HG02885 (cell line): ENCODE results near the gene SLC9A7.

ENCODE experiments used
- ATAC-seq: cut with Tn5 transposase; IDR thresholded peaks from one replicate; pipeline ENCODE4 v1.9.1; 2021; ENCODE audit warnings: mild to moderate bottlenecking; ENCODE audit not compliant: unreplicated experiment, poor library complexity

Gene SLC9A7

GRCh38 chrX:46710425-46710824 is 48.5 kb downstream of the SLC9A7 start:
- no peak for ATAC-seq

DNA sequence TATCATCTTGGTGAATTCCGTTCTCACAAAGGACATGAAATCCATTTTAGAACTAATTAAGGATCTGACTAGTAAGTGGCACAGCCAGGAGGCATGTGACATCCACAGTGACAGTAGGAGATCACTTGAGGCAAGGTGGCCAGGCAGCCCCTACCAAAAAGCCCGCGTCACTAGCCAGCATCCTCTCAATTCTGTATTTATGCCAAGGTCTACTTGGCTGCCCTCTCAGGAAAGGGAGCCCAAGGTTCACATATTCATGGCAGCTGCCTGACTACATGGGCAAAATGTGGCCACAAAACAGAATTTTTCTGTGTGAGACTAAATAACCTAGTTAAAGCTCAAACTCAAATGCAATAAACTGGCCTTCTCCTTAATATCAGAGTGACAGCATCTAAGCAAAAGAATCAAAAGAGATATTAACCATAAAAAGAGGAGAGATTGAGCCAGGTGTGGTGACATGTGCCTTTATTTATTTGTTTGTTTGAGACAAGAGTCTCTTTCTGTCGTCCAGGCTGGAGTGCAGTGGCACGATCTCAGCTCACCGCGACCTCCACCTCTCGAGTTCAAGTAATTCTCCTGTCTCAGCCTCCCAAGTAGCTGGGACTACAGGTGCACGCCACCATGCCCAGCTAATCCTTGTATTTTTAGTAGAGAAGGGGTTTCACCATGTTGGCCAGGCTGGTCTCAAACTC is 51.5 kb downstream of the SLC9A7 start:
- ATAC-seq, result no peak

DNA sequence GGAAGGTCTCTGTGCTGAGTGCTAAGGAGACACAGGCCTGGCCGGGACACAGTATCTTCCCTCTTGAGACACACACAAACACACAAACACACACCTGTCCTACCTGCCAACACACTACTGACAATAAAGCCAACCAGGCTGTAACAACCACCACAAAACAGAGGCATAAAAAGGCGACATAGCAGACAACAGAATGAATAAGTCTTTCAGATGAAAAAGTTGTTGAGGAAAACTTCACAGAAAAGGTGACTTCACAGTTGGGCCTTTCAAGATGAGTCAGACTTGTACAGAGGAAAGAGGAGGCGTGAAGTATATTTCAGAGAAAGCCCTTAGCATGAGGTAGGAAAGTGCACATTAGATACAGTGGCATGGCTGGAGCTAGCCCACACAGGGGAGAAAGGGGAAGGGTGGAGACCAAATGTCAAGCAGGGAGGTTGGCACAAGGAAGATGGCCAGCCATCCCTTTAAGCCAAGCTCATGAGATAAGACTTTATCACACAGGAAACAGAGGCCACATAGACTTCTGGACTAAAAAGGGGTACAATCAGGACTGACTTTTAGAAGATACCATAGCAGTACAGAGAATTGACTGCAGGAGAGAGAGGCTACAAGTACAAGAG is 54.0 kb downstream of the SLC9A7 start:
- peak; percentile 95 for ATAC-seq

- peak; percentile 55 for ATAC-seq
These were observed 54.9 kb downstream of the SLC9A7 start for GRCh38 chrX:46703980-46704379.

- ATAC-seq, result no peak
These were observed 60.2 kb downstream of the SLC9A7 start for GRCh38 chrX:46698691-46699090.

GRCh38 chrX:46695491-46695890 is 63.4 kb downstream of the SLC9A7 start:
- no peak for ATAC-seq

GRCh38 chrX:46694549-46694948 is 64.4 kb downstream of the SLC9A7 start:
- no peak for ATAC-seq

DNA sequence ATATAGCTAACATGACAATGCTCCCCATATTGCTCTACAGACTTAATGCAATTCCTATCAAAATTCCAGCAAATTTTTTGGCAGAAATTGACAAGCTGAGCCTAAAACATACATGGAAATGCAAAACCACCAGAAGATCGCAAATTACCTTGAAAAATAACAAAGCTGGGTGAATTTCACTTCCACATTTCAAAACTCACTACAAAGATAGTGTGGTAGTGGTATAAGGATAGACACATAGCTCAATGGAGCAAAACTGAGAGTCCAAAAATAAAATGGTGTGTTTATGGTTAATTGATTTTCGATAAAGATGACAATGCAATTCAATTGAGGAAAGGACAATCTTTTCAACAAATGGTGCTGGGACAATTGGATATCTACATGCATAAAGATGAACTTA is 65.8 kb downstream of the SLC9A7 start:
- peak; percentile 69 for ATAC-seq

GRCh38 chrX:46690818-46691217 is 68.1 kb downstream of the SLC9A7 start:
- no peak for ATAC-seq

- no peak for ATAC-seq
These were observed 71.3 kb downstream of the SLC9A7 start for GRCh38 chrX:46687619-46688018.

DNA sequence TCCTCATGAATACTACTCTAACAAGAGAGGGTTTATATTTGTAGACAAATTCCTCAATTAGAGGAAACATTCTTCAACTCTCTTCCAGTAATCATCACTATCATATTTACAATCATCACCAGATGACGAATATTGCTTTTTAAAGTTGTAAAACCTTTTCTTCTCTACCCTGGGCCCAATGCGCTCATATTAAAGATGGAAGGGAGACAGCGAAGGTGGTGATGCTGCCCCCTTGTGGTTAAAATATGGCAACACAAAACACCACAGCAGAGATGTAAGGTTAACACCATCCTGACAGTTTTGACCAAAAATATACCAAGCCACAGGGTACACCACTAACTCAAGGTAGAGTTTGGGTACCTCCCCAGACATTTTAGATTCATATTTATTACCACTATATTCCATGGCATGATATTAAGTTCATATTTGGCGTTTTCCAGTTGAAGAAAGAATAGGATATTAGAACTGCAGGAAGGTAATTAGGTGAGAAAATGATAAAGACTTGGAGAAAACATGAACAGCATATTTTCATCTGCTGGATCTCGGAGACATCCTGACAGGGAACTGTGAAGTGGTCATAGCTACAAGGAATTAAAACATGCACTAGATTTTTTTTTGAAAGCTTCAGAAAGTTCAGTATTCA is 72.8 kb downstream of the SLC9A7 start:
- ATAC-seq, result peak; percentile 79

DNA sequence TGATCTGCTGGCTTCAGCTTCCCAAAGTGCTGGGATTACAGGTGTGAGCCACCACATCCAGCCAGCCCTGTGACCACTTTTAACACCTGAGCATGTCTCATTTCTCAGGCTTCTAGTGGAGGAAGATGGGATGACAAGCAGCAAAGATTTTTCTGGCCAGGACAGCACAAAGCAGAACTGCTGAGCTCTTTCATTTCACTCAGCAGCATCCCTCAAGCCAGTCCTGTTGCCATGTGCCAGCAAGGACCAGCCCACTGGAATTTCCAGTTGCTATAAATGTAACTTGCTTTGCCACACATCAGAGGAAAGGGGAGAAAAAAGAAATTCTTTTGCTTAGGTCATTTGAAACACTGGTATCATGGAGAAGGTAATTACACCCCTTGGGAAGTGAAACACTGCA is 75.9 kb downstream of the SLC9A7 start:
- no peak for ATAC-seq

DNA sequence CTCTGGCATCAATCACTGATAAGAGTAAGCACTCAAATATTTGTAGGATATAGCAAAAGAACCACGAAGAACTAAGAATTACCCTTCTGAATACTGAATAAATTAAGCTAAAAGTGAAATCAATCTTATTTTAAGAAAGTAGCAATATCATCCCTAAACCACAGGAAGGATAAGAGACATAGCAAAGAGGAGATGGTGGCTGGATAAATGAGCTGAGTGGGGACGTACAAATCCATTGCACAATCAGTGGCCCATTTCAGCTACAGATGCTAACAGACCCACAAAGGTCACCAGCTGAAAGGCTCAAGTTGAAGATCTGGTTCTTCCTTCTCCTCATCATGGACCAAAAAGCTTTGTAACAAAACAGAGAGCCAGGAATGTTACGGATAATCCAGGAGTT is 77.1 kb downstream of the SLC9A7 start:
- ATAC-seq, result no peak

GRCh38 chrX:46678232-46678631 is 80.7 kb downstream of the SLC9A7 start:
- no peak for ATAC-seq

- no peak for ATAC-seq
These were observed 82.2 kb downstream of the SLC9A7 start for GRCh38 chrX:46676399-46677356.

GRCh38 chrX:46673620-46674359 is 85.1 kb downstream of the SLC9A7 start:
- ATAC-seq, result no peak

DNA sequence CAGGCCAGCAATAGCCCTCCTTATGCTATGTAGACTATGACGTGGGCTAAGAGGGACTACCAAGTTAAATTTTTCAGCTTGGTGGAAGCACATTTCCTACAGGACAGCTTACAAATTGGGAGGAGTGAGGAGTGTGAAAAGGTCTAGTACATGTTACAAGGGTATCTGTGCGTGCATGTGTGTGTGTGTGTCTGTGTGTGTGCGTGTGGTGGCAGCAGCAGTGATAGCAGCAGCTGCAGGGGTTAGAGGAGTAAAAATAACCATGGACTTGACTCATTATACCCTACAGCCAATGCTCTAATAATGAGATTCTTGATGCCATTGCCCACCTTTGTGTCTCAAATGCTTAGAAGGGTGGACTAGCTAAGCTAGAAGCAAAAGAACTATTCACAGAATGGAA is 88.6 kb downstream of the SLC9A7 start:
- ATAC-seq, result no peak

- no peak for ATAC-seq
These were observed 92.1 kb downstream of the SLC9A7 start for GRCh38 chrX:46666831-46667230.

- no peak for ATAC-seq
These were observed 93.4 kb downstream of the SLC9A7 start for GRCh38 chrX:46665232-46666152.
